Central memory CD4-positive, alpha-beta T cell (primary cell): ENCODE measurements around the gene GYPA.
"Not testable (repeated sequence)": the region's sequence is repeated elsewhere in the genome, so short reads cannot be mapped to it uniquely, and the experiment has no call there.

Source experiments
- DNase-seq: peaks from one replicate; pipeline ENCODE4 v3.0.0; 2022

The GYPA gene

DNA sequence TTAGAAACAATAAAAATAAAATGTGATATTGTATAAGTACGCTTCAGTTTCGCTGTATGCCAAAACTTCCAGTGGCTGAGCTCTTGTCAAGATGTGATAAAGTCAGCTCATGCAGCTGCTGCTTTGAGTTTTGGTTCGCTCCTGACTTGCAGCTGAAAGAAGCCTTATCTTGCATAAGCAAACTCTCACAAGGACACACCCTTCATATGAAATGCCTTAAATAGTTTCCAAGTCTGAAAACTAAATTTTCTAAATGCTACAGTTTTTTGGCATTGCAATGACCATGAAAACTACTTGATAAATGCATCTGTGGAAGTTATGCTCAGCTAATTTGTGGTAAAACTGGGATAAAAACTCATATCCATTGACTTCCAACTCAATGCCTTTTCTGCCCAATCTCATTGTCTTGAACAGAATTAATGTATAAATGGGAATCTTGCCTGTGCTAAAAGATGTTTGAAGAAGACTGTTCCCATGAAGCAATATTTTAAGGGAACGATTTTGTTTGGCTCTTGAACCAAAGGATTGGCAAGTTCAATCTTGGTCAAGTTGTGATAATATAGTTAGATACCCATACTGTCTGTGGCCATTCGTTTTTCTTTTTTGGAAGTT, 11.7 kb downstream of the GYPA start:
- not testable (repeated sequence) for DNase-seq

DNA sequence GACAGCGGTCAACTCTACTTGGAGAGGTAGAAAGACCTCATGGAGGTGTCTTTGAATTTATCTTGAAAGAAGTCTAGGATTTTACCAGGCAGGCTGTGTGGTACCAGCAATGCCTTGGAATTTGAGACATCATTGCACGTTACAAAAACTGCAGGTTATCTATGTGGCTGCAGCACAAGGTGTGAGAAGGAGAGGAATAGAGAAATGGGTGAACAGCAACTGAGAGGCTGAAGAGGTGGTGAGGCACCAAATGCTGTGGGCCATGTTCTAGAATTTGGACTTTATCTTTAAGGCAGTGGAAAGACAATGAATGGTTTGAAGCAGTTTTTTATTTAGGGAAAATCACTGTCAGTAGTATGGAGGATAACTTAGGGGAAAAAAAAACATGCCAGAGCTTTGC, 15.4 kb downstream of the GYPA start:
- DNase-seq: not testable (repeated sequence)

DNA sequence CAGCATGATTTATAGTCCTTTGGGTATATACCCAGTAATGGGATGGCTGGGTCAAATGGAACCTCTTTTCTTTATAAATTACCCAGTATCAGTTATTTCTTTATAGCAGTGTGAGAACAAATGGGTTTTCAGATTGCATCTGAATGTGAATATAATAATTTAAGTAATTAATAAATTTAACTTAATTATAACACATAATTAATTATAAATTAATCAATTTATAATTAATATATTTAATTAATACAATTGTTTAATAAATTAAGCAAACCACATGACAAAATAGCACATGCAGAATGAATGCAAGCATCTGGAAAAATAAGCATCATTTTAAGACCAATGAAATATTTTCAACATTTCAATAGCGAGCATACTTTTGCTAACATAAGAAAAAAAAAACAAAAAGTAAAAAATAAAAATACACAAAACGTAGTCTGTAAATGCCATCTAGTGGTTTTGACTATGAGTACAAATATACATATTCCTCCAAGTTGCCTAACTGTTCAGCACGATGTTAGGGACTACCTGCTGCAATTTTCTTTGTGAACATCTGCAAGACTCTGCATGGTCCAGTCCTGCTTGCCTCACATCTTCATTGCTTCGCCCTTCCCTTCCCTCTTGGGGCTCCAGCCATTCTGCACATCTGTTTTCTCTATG, 16.4 kb downstream of the GYPA start:
- not testable (repeated sequence) for DNase-seq

DNA sequence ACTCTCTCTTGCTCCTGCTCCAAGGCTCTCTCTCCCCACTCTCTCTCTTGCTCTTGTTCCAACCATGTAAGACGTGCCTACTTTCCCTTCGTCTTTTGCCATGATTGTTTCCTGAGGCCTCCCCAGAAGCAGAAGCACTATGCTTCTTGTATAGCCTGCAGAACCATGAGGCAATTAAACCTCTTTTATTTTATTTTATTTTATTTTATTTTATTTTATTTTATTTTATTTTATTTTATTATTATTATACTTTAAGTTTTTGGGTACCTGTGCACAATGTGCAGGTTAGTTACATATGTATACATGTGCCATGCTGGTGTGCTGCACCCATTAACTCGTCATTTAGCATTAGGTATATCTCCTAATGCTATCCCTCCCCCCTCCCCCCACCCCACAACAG, 17.2 kb downstream of the GYPA start:
- not testable (repeated sequence) for DNase-seq

DNA sequence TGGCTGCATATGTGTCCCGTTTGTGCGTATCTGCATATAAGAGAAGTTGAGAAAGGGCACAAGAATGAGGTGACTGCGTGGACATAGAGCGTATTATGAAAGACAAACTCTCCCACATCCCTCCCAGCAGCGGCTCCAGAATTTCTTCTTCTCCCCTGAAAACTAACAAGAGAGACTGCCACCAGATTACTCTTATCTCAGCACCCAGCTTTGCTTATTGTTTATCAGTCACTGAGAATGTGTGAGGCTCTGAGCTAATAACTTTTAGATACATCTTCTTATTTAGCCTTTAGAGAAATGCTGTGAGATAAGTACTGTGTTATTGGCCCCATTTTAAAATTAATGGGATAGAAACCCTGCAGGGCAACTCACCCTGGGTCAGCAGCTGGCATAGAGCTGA, 20.8 kb downstream of the GYPA start:
- not testable (repeated sequence) for DNase-seq

DNA sequence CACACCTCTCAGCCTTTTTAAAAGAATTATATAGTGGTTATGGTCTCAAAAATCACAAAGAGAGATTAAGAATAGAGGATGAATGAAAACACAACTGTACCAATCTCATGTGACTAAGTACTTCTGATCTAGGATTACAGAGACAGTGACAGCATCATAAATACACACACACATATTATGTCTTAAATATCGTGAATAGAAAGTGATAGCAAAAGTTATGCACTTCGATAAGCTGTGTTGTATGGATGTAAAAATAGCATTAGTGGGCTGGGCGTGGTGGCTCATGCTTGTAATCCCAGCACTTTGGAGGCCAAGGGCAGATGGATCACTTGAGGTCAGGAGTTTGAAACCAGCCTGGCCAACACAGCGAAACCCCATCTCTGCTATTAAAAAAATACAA, 25.0 kb downstream of the GYPA start:
- DNase-seq: no peak

DNA sequence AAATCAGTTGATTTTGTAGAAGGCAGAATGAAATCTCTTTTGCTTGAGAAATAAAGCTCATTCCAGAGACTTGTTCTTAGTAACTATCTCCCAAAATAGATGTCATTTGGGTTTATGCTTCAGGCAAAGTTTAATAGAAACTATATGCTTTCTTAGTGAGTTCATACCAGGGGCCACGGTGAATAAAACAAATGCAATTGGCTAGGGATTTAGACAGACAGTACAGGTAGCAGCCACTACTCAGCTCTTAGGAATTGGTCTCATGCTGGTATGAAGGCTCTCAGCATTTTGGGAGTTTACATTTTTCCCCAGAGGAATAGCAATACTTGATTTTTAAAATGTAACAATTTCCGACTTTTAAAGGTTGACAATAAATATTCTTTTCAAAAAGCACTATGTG, 27.0 kb downstream of the GYPA start:
- DNase-seq: no peak

DNA sequence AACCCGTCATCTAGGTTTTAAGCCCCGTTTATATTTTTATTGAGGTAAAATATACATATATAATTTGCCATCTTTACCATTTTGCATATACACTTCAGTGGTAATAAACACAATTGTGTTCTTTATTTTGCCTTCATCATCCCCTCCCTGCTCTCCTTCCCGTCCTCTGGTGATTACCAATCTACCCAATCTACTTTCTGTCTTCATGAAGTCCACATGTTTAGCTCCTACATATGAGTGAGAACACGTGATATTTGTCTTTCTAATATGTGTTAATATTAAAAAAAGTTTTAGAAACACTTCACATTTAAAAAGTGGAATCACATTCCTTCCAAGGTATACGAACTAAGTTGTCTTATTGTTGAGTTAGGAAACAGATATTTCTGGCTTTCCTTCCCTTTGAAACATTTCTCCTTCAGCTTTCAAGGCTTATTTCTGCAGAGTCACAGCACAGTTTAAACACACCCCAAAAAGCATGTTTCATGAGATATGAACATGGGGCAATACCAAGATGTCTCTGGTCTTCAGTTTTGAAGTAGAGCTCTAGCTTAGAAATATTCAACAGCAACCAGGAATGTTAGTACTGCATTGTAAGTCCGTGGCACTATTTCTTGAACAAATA, 35.9 kb downstream of the GYPA start:
- DNase-seq: no peak

DNA sequence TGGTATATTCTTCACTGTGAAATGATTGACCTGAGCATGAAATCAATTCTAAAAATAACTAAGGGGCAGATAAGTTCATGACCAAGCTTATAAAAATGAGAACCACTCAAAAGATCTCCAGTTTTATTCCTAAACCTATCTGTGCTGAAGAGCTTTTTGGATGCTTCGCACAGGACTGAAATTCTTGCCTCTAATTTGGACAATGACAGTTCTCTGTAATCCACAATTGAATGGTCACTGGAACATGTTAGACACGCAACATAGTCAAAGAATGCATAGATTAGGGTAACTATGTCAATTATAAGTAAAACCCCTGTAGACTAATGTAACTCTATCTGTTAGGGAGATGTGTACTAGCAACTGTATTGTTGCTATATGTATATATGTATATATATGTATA, 42.7 kb downstream of the GYPA start:
- DNase-seq: not testable (repeated sequence)

DNA sequence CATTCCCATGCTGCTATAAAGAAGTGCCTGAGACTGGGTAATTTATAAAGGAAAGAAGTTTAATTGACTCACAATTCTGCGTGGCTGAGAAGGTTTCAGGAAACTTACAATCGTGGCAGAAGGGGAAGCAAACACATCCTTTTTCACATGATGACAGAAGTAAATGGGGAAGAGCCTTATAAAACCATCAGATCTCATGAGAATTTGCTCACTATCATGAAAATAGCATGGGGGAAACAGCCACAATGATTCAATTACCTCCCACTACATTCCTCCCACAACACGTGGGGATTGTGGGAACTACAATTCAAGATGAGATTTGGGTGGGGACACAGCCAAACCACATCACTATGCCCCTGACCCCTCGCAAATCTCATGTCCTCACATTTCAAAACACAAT, 46.5 kb downstream of the GYPA start:
- not testable (repeated sequence) for DNase-seq

DNA sequence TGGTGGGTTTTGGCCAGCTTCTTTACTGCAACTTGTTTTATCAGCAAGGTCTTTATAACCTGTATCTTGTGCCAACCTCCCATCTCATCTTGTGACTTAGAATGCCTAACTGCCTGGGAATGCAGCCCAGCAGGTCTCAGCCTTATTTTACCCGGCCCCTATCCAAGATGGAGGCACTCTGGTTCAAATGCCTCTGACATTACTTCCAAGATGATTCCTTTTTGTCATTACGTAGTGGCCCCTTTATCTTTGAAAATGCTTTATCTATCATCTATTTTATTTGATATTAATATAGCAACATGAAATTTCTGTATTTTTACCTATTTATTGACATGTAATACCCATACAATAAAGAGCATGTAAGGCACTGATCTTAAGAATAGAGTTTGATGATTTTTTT, 49.3 kb downstream of the GYPA start:
- not testable (repeated sequence) for DNase-seq

DNA sequence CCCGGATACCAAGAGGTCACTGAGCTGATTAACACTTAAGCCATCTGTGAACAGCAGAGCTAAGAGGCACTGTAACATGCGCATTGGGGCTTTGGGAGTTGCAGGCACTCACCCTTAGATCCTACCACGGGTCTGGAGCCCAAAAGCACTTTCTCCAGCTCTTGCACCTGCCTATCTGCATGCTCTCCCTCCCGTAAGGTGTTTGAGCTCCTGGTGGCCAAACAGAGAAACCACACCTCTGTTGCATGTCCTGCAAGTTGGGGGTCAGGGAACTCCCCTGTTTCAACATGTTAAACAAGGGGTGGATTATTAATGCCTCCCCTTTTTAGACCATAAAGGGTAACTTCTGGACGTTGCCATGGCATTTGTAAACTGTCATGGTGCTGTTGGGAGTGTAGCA, 49.8 kb downstream of the GYPA start:
- DNase-seq: no peak

DNA sequence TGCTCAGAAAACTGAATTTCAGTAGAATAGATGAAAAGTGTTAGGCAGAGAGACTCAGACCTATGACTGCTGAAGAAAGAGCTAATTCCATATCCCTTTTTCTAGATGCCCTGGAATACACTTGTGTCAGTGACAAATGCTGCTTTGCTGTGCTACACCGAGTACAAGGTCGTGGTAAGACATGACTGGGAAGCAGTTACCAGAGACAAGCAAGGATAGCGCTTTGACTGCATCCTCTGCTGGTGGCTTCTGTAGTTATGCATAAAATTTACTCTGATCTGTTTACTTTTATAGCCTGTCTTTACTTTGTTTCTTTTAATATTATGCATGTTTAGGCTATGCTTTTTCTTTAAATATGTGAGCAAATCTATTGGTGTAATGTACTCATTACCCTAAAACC, 58.5 kb downstream of the GYPA start:
- DNase-seq: not testable (repeated sequence)

DNA sequence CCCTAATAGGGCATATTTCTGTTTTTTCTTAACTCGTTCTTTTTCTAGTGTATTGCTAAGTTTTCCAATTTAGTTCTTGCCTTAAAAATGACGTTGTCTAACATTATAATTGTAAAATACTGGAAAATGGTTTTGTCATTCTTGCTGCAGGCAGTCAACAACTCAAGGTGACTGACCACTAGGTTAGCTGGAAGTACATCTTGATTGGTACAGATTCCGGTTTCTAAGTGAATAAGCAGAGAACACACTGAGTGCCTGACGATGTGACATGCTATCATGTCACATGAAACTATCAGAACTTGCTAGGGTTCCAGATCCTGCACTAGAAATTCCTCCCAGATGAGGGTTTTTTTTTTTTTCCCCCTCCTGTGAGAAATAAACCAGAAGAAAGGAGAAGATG, 60.4 kb downstream of the GYPA start:
- DNase-seq: not testable (repeated sequence)

DNA sequence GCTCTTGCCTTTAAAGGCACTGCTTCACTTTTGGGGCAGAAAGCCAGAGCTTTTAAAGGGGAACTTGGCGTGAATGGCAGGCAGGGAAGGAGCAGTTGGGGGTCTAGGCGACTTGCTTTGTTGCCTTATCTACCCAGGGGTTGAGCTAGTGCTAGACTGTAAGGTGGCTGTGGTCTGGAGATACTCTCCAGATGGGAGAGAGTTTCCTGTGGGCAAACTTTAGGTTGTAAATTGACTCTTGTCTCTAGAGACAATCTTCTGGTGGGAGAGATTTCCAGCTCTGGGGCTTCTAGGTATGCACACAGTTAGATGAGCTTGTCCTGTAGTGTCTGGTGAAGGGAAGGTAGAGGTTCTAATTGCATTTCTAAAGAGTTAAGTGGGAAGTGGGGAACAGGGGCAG, 61.8 kb downstream of the GYPA start:
- not testable (repeated sequence) for DNase-seq

DNA sequence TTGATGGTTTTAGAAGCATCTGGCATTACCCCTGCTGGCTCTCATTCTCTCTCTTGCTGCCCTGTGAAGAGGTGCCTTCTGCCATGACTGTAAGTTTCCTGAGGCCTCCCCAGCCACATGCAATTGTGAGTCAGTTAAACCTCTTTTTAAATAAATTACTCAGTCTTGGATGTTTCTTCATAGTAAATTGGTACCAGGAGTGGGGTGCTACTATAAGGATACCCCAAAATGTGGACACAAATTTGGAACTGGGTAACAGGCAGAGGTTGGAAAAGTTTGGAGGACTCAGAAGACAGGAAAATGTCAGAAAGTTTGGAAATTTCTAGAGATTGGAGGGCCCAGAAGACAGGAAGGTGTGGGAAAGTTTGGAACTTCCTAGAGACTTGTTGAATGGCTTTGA, 79.0 kb downstream of the GYPA start:
- DNase-seq: not testable (repeated sequence)

DNA sequence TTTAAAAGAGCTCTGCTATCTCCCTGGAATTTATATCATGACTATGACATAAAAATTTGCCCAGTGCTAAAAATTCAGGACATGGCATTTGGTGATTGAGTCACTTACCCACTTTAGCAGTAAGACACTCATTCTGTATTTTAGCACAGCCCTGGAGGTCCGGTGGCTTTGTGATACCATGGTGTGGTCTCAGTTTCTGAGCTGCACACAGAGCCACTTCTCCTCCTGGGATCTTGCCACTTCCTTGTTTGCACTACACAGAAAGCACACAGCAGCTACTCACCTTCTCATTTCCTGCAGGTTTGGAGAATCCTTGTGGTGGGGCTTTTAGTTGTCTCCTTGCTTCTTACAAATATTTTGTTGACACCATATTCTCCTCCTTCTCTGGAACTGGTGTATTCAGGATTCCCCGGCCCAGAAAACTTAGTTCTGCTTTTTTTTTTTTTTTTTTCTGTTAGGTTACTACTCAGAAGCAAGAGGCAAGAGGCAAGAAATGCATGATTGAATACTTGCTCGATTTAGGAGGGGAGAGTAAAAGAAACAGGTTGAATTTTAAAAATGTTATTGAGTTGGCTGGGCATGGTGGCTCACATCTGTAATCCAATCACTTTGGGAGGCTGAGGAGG, 80.2 kb downstream of the GYPA start:
- not testable (repeated sequence) for DNase-seq
